Measurements from ENCODE around the gene SERPINA6. TPM values are rescaled to one million over a fixed set of nuclear protein-coding genes. Genes with fewer than 3 reads are reported as not detected.

Gene SERPINA6
- total RNA-seq, 1 experiment from 2014 or later, result not detected

- no peak overlapping the region for H3K4me2 ChIP-seq (ENCODE audit: low read length)
- RAD21 ChIA-PET (ENCODE audit: low non-redundant PET in 1 of 2, low total read pairs in 2 of 2, uncharacterized antibody in 2 of 2, unreplicated experiment in 2 of 2), result no interaction called here
- H2AFZ ChIP-seq (ENCODE audit: low read depth, low read length, poor library complexity, severe bottlenecking), result no peak overlapping the region
- POLR2A ChIA-PET, result no interaction called here
- H3K27me3 ChIP-seq (ENCODE audit: insufficient read depth, low read length), result no peaks in the 10 kb centered on the region
- no peaks in the 10 kb centered on the region for H3K9me2 ChIP-seq (ENCODE audit: insufficient read depth)
- ATAC-seq (no peak), DNase-seq (ENCODE audit: low read depth, low spot score) (no peak)
- H3K36me3 ChIP-seq (ENCODE audit: control insufficient read depth in 1 of 2, insufficient read depth in 2 of 2, low read length in 2 of 2), result no peaks in the 10 kb centered on the region
- no peak overlapping the region for H3K4me3 ChIP-seq (replicated peaks in 1 of 2; ENCODE audit: low read depth in 1 of 2, low read length in 2 of 2)
- no peak overlapping the region for H3K9ac ChIP-seq (ENCODE audit: low read length)
- peaks cover 0 to 1% of the 10 kb centered on the region in 2 experiments; a peak in 1 of 4 replicates for H3K4me1 ChIP-seq (ENCODE audit: control insufficient read depth in 1 of 2, insufficient read depth in 2 of 2, low read length in 2 of 2)
- intact Hi-C loops (cut with micrococcal nuclease), result loop anchor here (2.0 kb wide), 1 partner anchor 15 kb away; no protein-coding TSS in a partner anchor
- no peaks in the 10 kb centered on the region for H4K20me1 ChIP-seq (ENCODE audit: insufficient read depth)
- TF ChIP-seq EZH2 (IDR thresholded peaks at IDR 0.05) (no peak), SP1 (IDR thresholded peaks at IDR 0.05; ENCODE audit: low read depth) (no peak), ELF1 (IDR thresholded peaks at IDR 0.05; ENCODE audit: borderline replicate concordance, low read depth) (no peak), ZFX (IDR thresholded peaks at IDR 0.05) (no peak), ZNF274 (IDR thresholded peaks at IDR 0.05; ENCODE audit: low read depth, low read length) (no peak), ATF3 (IDR thresholded peaks at IDR 0.05) (no peak), RAD21 (IDR thresholded peaks at IDR 0.05; ENCODE audit: low read depth) (no peak)
- no peak overlapping the region for H3K27ac ChIP-seq (ENCODE audit: low read depth, low read length)
- no peaks in the 10 kb centered on the region for H3K79me2 ChIP-seq (ENCODE audit: insufficient read depth, low read length)
- CTCF ChIA-PET, result no interaction called here
- H3K9me3 ChIP-seq (ENCODE audit: control insufficient read depth in 1 of 2, insufficient read depth in 1 of 2, low read depth in 1 of 2, low read length in 2 of 2), result no peaks in the 10 kb centered on the region
- BruUV-seq (replicated peaks), result no TSS peak
These were observed 40.9 kb upstream of the SERPINA6 start for GRCh38 chr14:94364037-94364436.

GRCh38 chr14:94363151-94363624, 40.1 kb upstream of the SERPINA6 start:
- Histone ChIP-seq H3K4me1 (ENCODE audit: control insufficient read depth in 1 of 2, insufficient read depth in 2 of 2, low read length in 2 of 2) (no peaks in the 10 kb centered on the region), H3K4me2 (ENCODE audit: low read length) (no peak overlapping the region), H3K9me2 (ENCODE audit: insufficient read depth) (no peaks in the 10 kb centered on the region), H3K9ac (ENCODE audit: low read length) (no peak overlapping the region), H3K4me3 (replicated peaks in 1 of 2; ENCODE audit: low read depth in 1 of 2, low read length in 2 of 2) (no peak overlapping the region), H3K27ac (ENCODE audit: low read depth, low read length) (no peak overlapping the region), H3K9me3 (ENCODE audit: control insufficient read depth in 1 of 2, insufficient read depth in 1 of 2, low read depth in 1 of 2, low read length in 2 of 2) (no peaks in the 10 kb centered on the region), H3K79me2 (ENCODE audit: insufficient read depth, low read length) (no peaks in the 10 kb centered on the region), H3K27me3 (ENCODE audit: insufficient read depth, low read length) (no peaks in the 10 kb centered on the region), H3K36me3 (ENCODE audit: control insufficient read depth in 1 of 2, insufficient read depth in 2 of 2, low read length in 2 of 2) (no peaks in the 10 kb centered on the region), H2AFZ (ENCODE audit: low read depth, low read length, poor library complexity, severe bottlenecking) (no peak overlapping the region), H4K20me1 (ENCODE audit: insufficient read depth) (no peaks in the 10 kb centered on the region)
- ChIA-PET POLR2A (no interaction called here), CTCF (no interaction called here), RAD21 (ENCODE audit: low non-redundant PET in 1 of 2, low total read pairs in 2 of 2, uncharacterized antibody in 2 of 2, unreplicated experiment in 2 of 2) (no interaction called here)
- no peak for TF ChIP-seq JUND (IDR thresholded peaks at IDR 0.05)
- no peak for TF ChIP-seq EZH2phosphoT487 (IDR thresholded peaks at IDR 0.05; ENCODE audit: borderline replicate concordance)
- no peak for TF ChIP-seq RAD21 (IDR thresholded peaks at IDR 0.05; ENCODE audit: low read depth)
- no peak for TF ChIP-seq SP1 (IDR thresholded peaks at IDR 0.05; ENCODE audit: low read depth)
- TF ChIP-seq REST (IDR thresholded peaks at IDR 0.05; ENCODE audit: low read depth), result no peak
- TF ChIP-seq ZFX (IDR thresholded peaks at IDR 0.05), result no peak
- TF ChIP-seq CBX3 (IDR thresholded peaks at IDR 0.05; ENCODE audit: low read depth), result no peak
- TF ChIP-seq POLR2A (IDR thresholded peaks at IDR 0.05; ENCODE audit: borderline replicate concordance, extremely low read depth, insufficient read depth, insufficient read length), result no peak
- TF ChIP-seq ZBTB33 (IDR thresholded peaks at IDR 0.05; ENCODE audit: extremely low read depth, insufficient replicate concordance, low read length), result no peak
- no peak for TF ChIP-seq TCF7L2 (IDR thresholded peaks at IDR 0.05; ENCODE audit: borderline replicate concordance, extremely low read depth, insufficient read depth, insufficient read length)
- TF ChIP-seq ELF1 (IDR thresholded peaks at IDR 0.05; ENCODE audit: borderline replicate concordance, low read depth), result no peak
- no peak for TF ChIP-seq SIN3A (IDR thresholded peaks at IDR 0.05; ENCODE audit: low read depth)
- no peak for TF ChIP-seq MAX (IDR thresholded peaks at IDR 0.05)
- DNase-seq (ENCODE audit: low read depth, low spot score), result no peak
- intact Hi-C loops (cut with micrococcal nuclease), result no loop called here
- BruUV-seq (replicated peaks), result no TSS peak
- no peak for ATAC-seq

All from HCT116 (cell line).